Gastrocnemius medialis (tissue), 4 donors: ENCODE results near the gene OR6C70. TPM values are rescaled to one million over a fixed set of nuclear protein-coding genes. Genes with fewer than 3 reads are reported as not detected.
"Not testable (repeated sequence)": the region's sequence is repeated elsewhere in the genome, so short reads cannot be mapped to it uniquely, and the experiment has no call there.

Experiments used
- ATAC-seq, 2 donors: fragments of 150-250 bp; one replicate each; pipeline ENCODE4 v1.9.1; 2016
- DNase-seq, 2 donors: peaks; one replicate each; pipeline ENCODE4 v3.0.0-alpha.2; 2019
- H3K27ac ChIP-seq, 4 donors: fragments of 200-600 bp; sonication (generic); 1 replicate in 1 of 4; 2 replicates in 3 of 4; pipeline ENCODE4 v1.5.1; 2016 to 2018; ENCODE audit warnings: mild to moderate bottlenecking in 2 of 4, moderate library complexity in 1 of 4
- H3K27me3 ChIP-seq, 3 donors: fragments of 200-600 bp; sonication (generic) in 2 of 3; 1 replicate in 1 of 3; 2 replicates in 2 of 3; pipeline versions ENCODE4 v1.5.1 to v1.6.0; 2016 to 2019; ENCODE audit warnings: mild to moderate bottlenecking in 1 of 3, moderate library complexity in 1 of 3
- H3K36me3 ChIP-seq, 2 donors: fragments of 200-600 bp; sonication (generic) in 1 of 2; one replicate each; pipeline ENCODE4 v1.5.1; 2017 to 2018
- H3K4me1 ChIP-seq, 2 donors: fragments of 200-600 bp; sonication (generic) in 1 of 2; one replicate each; pipeline ENCODE4 v1.5.1; 2016 to 2017; ENCODE audit warnings: mild to moderate bottlenecking in 2 of 2
- H3K4me3 ChIP-seq, 4 donors: fragments of 200-600 bp; sonication (generic) in 3 of 4; 1 replicate in 1 of 4; 2 replicates in 3 of 4; pipeline ENCODE4 v1.5.1; 2016 to 2019; ENCODE audit warnings: mild to moderate bottlenecking in 2 of 4
- H3K9me3 ChIP-seq, 3 donors: fragments of 200-600 bp; sonication (generic) in 2 of 3; 1 replicate in 1 of 3; 2 replicates in 2 of 3; pipeline ENCODE4 v1.5.1; 2016 to 2019
- CTCF ChIP-seq, 5 experiments: fragments of 450-650 bp in 3 of 5; fragments of 200-600 bp in 2 of 5; sonication (generic) in 2 of 5; IDR thresholded peaks in 4 of 5; conservative IDR thresholded peaks in 1 of 5; 1 replicate in 4 of 5; 2 replicates in 1 of 5; pipeline ENCODE4 v1.5.1; 2016 to 2019; ENCODE audit warnings: antibody characterized with exemption in 5 of 5, mild to moderate bottlenecking in 3 of 5, moderate library complexity in 3 of 5
- POLR2A ChIP-seq, 2 donors: fragments of 450-650 bp; IDR thresholded peaks; one replicate each; pipeline ENCODE4 v1.6.1; 2017; ENCODE audit warnings: antibody characterized with exemption in 2 of 2, mild to moderate bottlenecking in 2 of 2, moderate library complexity in 2 of 2
- in situ Hi-C, 4 donors: fragments of 200-750 bp; cut with MboI; loops; one replicate each; pipeline versions ENCODE4 v1.15.0 to v1.8.0; 2017; ENCODE audit warnings: low sequenced_read_pairs in 4 of 4
- intact Hi-C: fragments of 100-400 bp; cut with DNase I; formaldehyde crosslinking; loops from one replicate; pipeline ENCODE4 v1.15.1; 2023; ENCODE audit warnings: low total_unique reads
- total RNA-seq, 4 donors: library from RNA; depleted of rRNA; stranded (reverse); fragments of >200 nt; gene quantifications; one replicate each; pipeline versions ENCODE4 v1.1.0 to v1.2.3, GENCODE V29; 2016

The OR6C70 gene
- total RNA-seq, 4 donors from 2014 or later: not detected

DNA sequence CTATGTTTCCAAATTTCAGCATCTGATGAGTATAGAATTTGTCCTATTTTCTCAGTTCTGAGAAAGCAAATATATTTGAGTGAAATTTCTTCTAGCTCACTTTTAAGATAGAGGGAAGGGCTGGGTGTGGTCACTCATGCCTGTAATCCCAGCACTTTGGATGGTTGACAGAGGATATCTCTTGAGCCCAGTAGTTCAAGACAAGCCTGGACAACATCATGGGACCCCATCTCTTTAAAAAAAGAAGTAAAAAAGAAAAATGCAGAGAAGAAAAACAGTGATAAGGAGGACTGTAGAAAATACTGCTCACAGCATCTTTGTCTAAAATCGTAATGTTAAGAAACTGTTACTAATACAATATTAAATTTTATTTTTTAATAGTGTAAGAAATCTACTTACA lies 2.3 kb upstream of the OR6C70 start:
- no peak overlapping the region for H3K4me3 ChIP-seq
- no peaks in the 10 kb centered on the region for H3K4me1 ChIP-seq
- ATAC-seq (no peak), DNase-seq (no peak)
- H3K36me3 ChIP-seq: no peaks in the 10 kb centered on the region
- H3K27me3 ChIP-seq: no peaks in the 10 kb centered on the region
- no peak overlapping the region for H3K27ac ChIP-seq
- in situ Hi-C loops: no loop called here
- intact Hi-C loops: no loop called here
- H3K9me3 ChIP-seq: no peaks in the 10 kb centered on the region
- TF ChIP-seq POLR2A (IDR thresholded peaks at IDR 0.05): no peak

DNA sequence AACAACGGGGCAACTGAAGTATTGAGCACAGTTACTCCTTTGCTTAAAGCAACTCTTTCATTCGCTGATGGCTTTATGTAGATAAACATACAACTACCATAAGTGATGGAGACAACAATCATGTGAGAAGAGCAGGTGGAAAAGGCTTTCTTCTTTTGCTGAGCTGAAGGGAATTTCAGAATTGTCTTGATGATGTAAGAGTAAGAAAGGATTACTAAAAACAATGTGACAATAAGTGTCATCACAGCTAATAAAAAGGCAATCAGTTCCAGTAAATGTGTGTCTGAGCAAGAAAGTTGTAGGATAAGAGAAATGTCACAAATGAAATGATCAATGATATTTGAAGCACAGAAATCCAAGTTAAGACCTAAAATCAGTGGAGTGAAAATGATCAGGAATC lies 647 bp downstream of the OR6C70 start:
- Histone ChIP-seq H3K4me3 (no peak overlapping the region), H3K4me1 (no peaks in the 10 kb centered on the region), H3K9me3 (no peaks in the 10 kb centered on the region), H3K27me3 (no peaks in the 10 kb centered on the region), H3K27ac (no peak overlapping the region), H3K36me3 (no peaks in the 10 kb centered on the region)
- DNase-seq (no peak), ATAC-seq (no peak)
- TF ChIP-seq POLR2A (IDR thresholded peaks at IDR 0.05) (no peak), CTCF (IDR thresholded peaks at IDR 0.05 in 4 of 5, conservative IDR thresholded peaks at IDR 0.05 in 1 of 5) (no peak)
- in situ Hi-C loops (no loop called here), intact Hi-C loops (no loop called here)

- ATAC-seq: no peak
- no peaks in the 10 kb centered on the region for H3K27me3 ChIP-seq
- H3K4me3 ChIP-seq: no peak overlapping the region
- H3K36me3 ChIP-seq: no peaks in the 10 kb centered on the region
- in situ Hi-C loops (no loop called here), intact Hi-C loops (no loop called here)
- H3K27ac ChIP-seq: no peak overlapping the region
- TF ChIP-seq POLR2A (IDR thresholded peaks at IDR 0.05): no peak
- TF ChIP-seq CTCF (IDR thresholded peaks at IDR 0.05 in 4 of 5, conservative IDR thresholded peaks at IDR 0.05 in 1 of 5): no peak
- H3K9me3 ChIP-seq: no peaks in the 10 kb centered on the region
- DNase-seq: no peak
- no peaks in the 10 kb centered on the region for H3K4me1 ChIP-seq
Observed at GRCh38 chr12:55467836-55468235, 2.1 kb downstream of the OR6C70 start.

- in situ Hi-C loops, DNase-seq: not testable (repeated sequence)
Observed at GRCh38 chr12:55464926-55465325, 5.0 kb downstream of the OR6C70 start.

GRCh38 chr12:55448825-55449224 lies 21.1 kb downstream of the OR6C70 start:
- in situ Hi-C loops: no loop called here
- no peaks in the 10 kb centered on the region for H3K36me3 ChIP-seq
- DNase-seq (no peak), ATAC-seq (no peak)
- no peaks in the 10 kb centered on the region for H3K9me3 ChIP-seq
- H3K27me3 ChIP-seq: no peaks in the 10 kb centered on the region
- no peaks in the 10 kb centered on the region for H3K4me1 ChIP-seq
- intact Hi-C loops: no loop called here
- TF ChIP-seq CTCF (IDR thresholded peaks at IDR 0.05 in 4 of 5, conservative IDR thresholded peaks at IDR 0.05 in 1 of 5): no peak
- TF ChIP-seq POLR2A (IDR thresholded peaks at IDR 0.05): no peak
- H3K27ac ChIP-seq: no peak overlapping the region
- no peak overlapping the region for H3K4me3 ChIP-seq

More at GRCh38 chr12:55464926-55465325, 5.0 kb downstream of the OR6C70 start:
- H3K27ac ChIP-seq, H3K9me3 ChIP-seq, H3K36me3 ChIP-seq, H3K4me3 ChIP-seq, ATAC-seq, intact Hi-C loops, H3K4me1 ChIP-seq, H3K27me3 ChIP-seq: not testable (repeated sequence)

DNA sequence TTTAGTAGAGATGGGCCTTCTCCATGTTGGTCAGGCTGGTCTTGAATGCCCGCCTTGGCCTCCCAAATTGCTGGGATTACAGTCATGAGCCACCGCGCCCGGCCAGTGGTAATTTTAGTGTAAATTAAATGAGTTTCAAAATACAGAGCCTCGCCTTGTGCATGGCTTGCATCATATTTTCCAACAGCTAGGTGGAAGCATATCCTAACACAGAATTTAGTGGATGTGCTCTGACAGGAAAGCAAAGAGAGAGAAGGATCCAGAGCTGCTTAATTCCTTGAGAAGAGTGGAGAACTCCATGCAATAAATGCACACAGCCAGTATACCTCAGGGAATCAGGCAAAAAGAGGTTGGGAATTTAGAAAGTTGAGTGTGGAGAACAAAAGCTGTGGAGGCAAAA lies 23.6 kb downstream of the OR6C70 start:
- TF ChIP-seq CTCF (IDR thresholded peaks at IDR 0.05 in 4 of 5, conservative IDR thresholded peaks at IDR 0.05 in 1 of 5) (no peak), POLR2A (IDR thresholded peaks at IDR 0.05) (no peak)
- no peak for DNase-seq
- no peaks in the 10 kb centered on the region for H3K4me1 ChIP-seq
- in situ Hi-C loops: no loop called here
- no peak overlapping the region for H3K4me3 ChIP-seq
- intact Hi-C loops: no loop called here
- no peaks in the 10 kb centered on the region for H3K27me3 ChIP-seq
- H3K9me3 ChIP-seq: no peaks in the 10 kb centered on the region
- ATAC-seq: no peak
- no peaks in the 10 kb centered on the region for H3K36me3 ChIP-seq
- H3K27ac ChIP-seq: no peak overlapping the region
